H9 (cell line): ENCODE results near the gene PLCB1. TPM values are rescaled to one million over a fixed set of nuclear protein-coding genes. Genes with fewer than 3 reads are reported as not detected.

ENCODE experiments used
- DNase-seq: peaks from one replicate; pipeline ENCODE4 v3.0.0-alpha.2; 2017
- H2AFZ ChIP-seq: one replicate; pipeline ENCODE4 v1.6.1; 2013; ENCODE audit warnings: mild to moderate bottlenecking, low read length, control low read depth, moderate library complexity
- H2AK5ac ChIP-seq: 2 replicates; pipeline ENCODE4 v1.6.1; 2013; ENCODE audit warnings: low read length, control low read depth, mixed read lengths; ENCODE audit not compliant: insufficient read length
- H2BK120ac ChIP-seq: one replicate; pipeline ENCODE4 v1.6.1; 2013; ENCODE audit warnings: low read depth, mild to moderate bottlenecking, low read length, control low read depth, inconsistent platforms; ENCODE audit not compliant: poor library complexity, severe bottlenecking
- H2BK12ac ChIP-seq: 2 replicates; pipeline ENCODE4 v1.6.1; 2013; ENCODE audit warnings: low read length, control low read depth, mixed read lengths, low read depth; ENCODE audit not compliant: insufficient read length
- H2BK15ac ChIP-seq: 2 replicates; pipeline ENCODE4 v1.6.1; 2013; ENCODE audit warnings: low read depth, low read length, control low read depth
- H2BK20ac ChIP-seq: one replicate; pipeline ENCODE4 v1.6.1; 2013; ENCODE audit warnings: low read depth, mild to moderate bottlenecking, low read length, control low read depth, inconsistent platforms; ENCODE audit not compliant: poor library complexity, severe bottlenecking
- H2BK5ac ChIP-seq: 2 replicates; pipeline ENCODE4 v1.6.1; 2013; ENCODE audit warnings: low read length, control low read depth, mixed read lengths; ENCODE audit not compliant: insufficient read length
- H3K14ac ChIP-seq: 2 replicates; pipeline ENCODE4 v1.6.1; 2013; ENCODE audit warnings: low read length, control low read depth; ENCODE audit not compliant: insufficient read depth
- H3K18ac ChIP-seq: 2 replicates; pipeline ENCODE4 v1.6.1; 2013; ENCODE audit warnings: low read depth, mild to moderate bottlenecking, mixed read lengths, low read length, control low read depth; ENCODE audit not compliant: insufficient read length
- H3K23ac ChIP-seq: 2 replicates; pipeline ENCODE4 v1.6.1; 2013; ENCODE audit warnings: low read length, control low read depth, mixed read lengths, low read depth; ENCODE audit not compliant: insufficient read length
- H3K23me2 ChIP-seq: 2 replicates; pipeline ENCODE4 v1.6.1; 2013; ENCODE audit warnings: low read depth, mild to moderate bottlenecking, mixed read lengths, low read length, control low read depth; ENCODE audit not compliant: insufficient read length, poor library complexity, severe bottlenecking
- H3K27ac ChIP-seq: 2 replicates; pipeline ENCODE4 v1.5.1; 2013; ENCODE audit warnings: low read length, control low read depth, mixed read lengths, low read depth; ENCODE audit not compliant: insufficient read length
- H3K27me3 ChIP-seq: 2 replicates; pipeline ENCODE4 v1.6.1; 2013; ENCODE audit warnings: low read length, control low read depth, inconsistent platforms; ENCODE audit not compliant: insufficient read depth
- H3K4ac ChIP-seq: 2 replicates; pipeline ENCODE4 v1.6.1; 2013; ENCODE audit warnings: low read depth, mild to moderate bottlenecking, control low read depth, inconsistent platforms, low read length, moderate library complexity
- H3K4me1 ChIP-seq: 2 replicates; pipeline ENCODE4 v1.6.1; 2013; ENCODE audit warnings: low read length, control low read depth, inconsistent platforms; ENCODE audit not compliant: insufficient read depth
- H3K4me2 ChIP-seq: 2 replicates; pipeline ENCODE4 v1.6.1; 2013; ENCODE audit warnings: low read length, control low read depth, mixed read lengths; ENCODE audit not compliant: insufficient read length, insufficient read depth
- H3K56ac ChIP-seq: 2 replicates; pipeline ENCODE4 v1.6.1; 2013; ENCODE audit warnings: low read depth, mild to moderate bottlenecking, mixed read lengths, low read length, control low read depth; ENCODE audit not compliant: insufficient read length
- H3K79me1 ChIP-seq: 2 replicates; pipeline ENCODE4 v1.6.1; 2013; ENCODE audit warnings: low read depth, mild to moderate bottlenecking, moderate library complexity, low read length, control low read depth, inconsistent platforms; ENCODE audit not compliant: insufficient read depth, poor library complexity, severe bottlenecking
- H3K79me2 ChIP-seq: 2 replicates; pipeline ENCODE4 v1.6.1; 2013; ENCODE audit warnings: low read length, control low read depth, inconsistent platforms; ENCODE audit not compliant: insufficient read depth
- H3K9ac ChIP-seq: 2 replicates; pipeline ENCODE4 v1.6.1; 2013; ENCODE audit warnings: low read length, control low read depth, mixed read lengths; ENCODE audit not compliant: insufficient read length; ENCODE audit errors: extremely low read depth
- H3K9me3 ChIP-seq: one replicate; pipeline ENCODE4 v1.6.1; 2013; ENCODE audit warnings: low read depth, low read length, inconsistent platforms; ENCODE audit not compliant: control insufficient read depth
- H3T11ph ChIP-seq: one replicate; pipeline ENCODE4 v1.6.1; 2013; ENCODE audit warnings: mild to moderate bottlenecking, low read length, control low read depth, inconsistent platforms
- H4K20me1 ChIP-seq: one replicate; pipeline ENCODE4 v1.6.1; 2013; ENCODE audit not compliant: control insufficient read depth, insufficient read length, insufficient read depth
- H4K5ac ChIP-seq: 2 replicates; pipeline ENCODE4 v1.6.1; 2013; ENCODE audit warnings: low read depth, mild to moderate bottlenecking, mixed read lengths, low read length, control low read depth; ENCODE audit not compliant: insufficient read length
- H4K8ac ChIP-seq: replicated peaks from 2 replicates; pipeline ENCODE4 v1.6.1; 2013; ENCODE audit warnings: low read length, control low read depth, mixed read lengths, low read depth; ENCODE audit not compliant: insufficient read length
- H4K91ac ChIP-seq: 2 replicates; pipeline ENCODE4 v1.6.1; 2013; ENCODE audit warnings: low read depth, mild to moderate bottlenecking, moderate library complexity, mixed read lengths, low read length, control low read depth; ENCODE audit not compliant: insufficient read length
- H3K27ac Mint-ChIP-seq, 3 experiments: 2 replicates in 2 of 3; 3 replicates in 1 of 3; pipeline ENCODE4 v1.8.0; 2020 to 2021; ENCODE audit warnings: mixed read lengths in 3 of 3, mild to moderate bottlenecking in 1 of 3, moderate library complexity in 1 of 3
- H3K27me3 Mint-ChIP-seq: 2 replicates; pipeline ENCODE4 v1.8.0; 2021; ENCODE audit warnings: low read depth, mild to moderate bottlenecking, moderate library complexity, mixed read lengths
- H3K36me3 Mint-ChIP-seq, 3 experiments: 2 replicates in 2 of 3; 3 replicates in 1 of 3; pipeline ENCODE4 v1.8.0; 2020 to 2021; ENCODE audit warnings: low read depth in 3 of 3, mixed read lengths in 3 of 3; ENCODE audit not compliant: insufficient read depth in 1 of 3
- H3K4me1 Mint-ChIP-seq, 2 experiments: 2 replicates each; pipeline ENCODE4 v1.8.0; 2020; ENCODE audit warnings: mixed read lengths in 2 of 2
- H3K4me3 Mint-ChIP-seq, 2 experiments: 2 replicates in 1 of 2; 3 replicates in 1 of 2; pipeline ENCODE4 v1.8.0; 2020 to 2021; ENCODE audit warnings: mild to moderate bottlenecking in 2 of 2, mixed read lengths in 2 of 2, moderate library complexity in 1 of 2
- H3K9me3 Mint-ChIP-seq, 2 experiments: 2 replicates in 1 of 2; 3 replicates in 1 of 2; pipeline ENCODE4 v1.8.0; 2020; ENCODE audit warnings: mild to moderate bottlenecking in 2 of 2, mixed read lengths in 2 of 2, moderate library complexity in 1 of 2
- CTCF ChIP-seq: fragments of 200-600 bp; sonication (generic); conservative IDR thresholded peaks from 3 replicates; pipeline ENCODE4 v1.8.0; 2021; ENCODE audit warnings: antibody characterized with exemption, mild to moderate bottlenecking
- WGBS: extraction: QIAGEN DNeasy Blood & Tissue Kit; methylation state at CpG from one replicate; pipeline ENCODE4 v1.1.7; 2013; ENCODE audit warnings: missing lambda C conversion rate, low lambda C conversion rate, mixed read lengths; ENCODE audit not compliant: insufficient read length; ENCODE audit errors: extremely low coverage; 5-methylcytosine and 5-hydroxymethylcytosine counted together
- total RNA-seq: library from RNA; stranded (reverse); gene quantifications from 2 replicates; pipeline ENCODE4 v1.2.1, GENCODE V29; 2021

Gene PLCB1
- total RNA-seq, 1 experiment from 2014 or later: 11.5 TPM

- Histone ChIP-seq H3K9me3 (no peaks in the 10 kb centered on the region), H3K4me2 (no peak overlapping the region), H2BK5ac (no peak overlapping the region), H4K20me1 (no peaks in the 10 kb centered on the region), H3K18ac (no peak overlapping the region), H3K4ac (no peak overlapping the region), H2BK120ac (no peak overlapping the region), H2BK15ac (no peak overlapping the region), H2AK5ac (no peak overlapping the region), H3K14ac (no peak overlapping the region), H3K27me3 (no peaks in the 10 kb centered on the region), H3K23me2 (no peaks in the 10 kb centered on the region), H3K79me2 (no peaks in the 10 kb centered on the region), H2BK20ac (no peak overlapping the region), H3T11ph (no peak overlapping the region), H2AFZ (no peak overlapping the region), H3K9ac (no peak overlapping the region), H3K23ac (no peak overlapping the region), H4K5ac (no peak overlapping the region), H3K56ac (no peak overlapping the region), H3K79me1 (no peaks in the 10 kb centered on the region), H3K27ac (no peak overlapping the region), H3K4me1 (no peaks in the 10 kb centered on the region), H4K8ac (no peak overlapping the region), H2BK12ac (no peak overlapping the region), H4K91ac (no peak overlapping the region)
- H3K27me3 Mint-ChIP-seq: no peaks in the 10 kb centered on the region
- TF ChIP-seq CTCF: no peak
- no CpG with 5 or more reads among the region's 3 CpGs for WGBS
- no peak overlapping the region for H3K4me3 Mint-ChIP-seq
- no peak for DNase-seq
- H3K36me3 Mint-ChIP-seq: no peaks in the 10 kb centered on the region
- H3K4me1 Mint-ChIP-seq: peaks cover 3 to 6% of the 10 kb centered on the region in 2 experiments; a peak in 3 of 4 replicates
- no peak overlapping the region; a peak in 1 of 7 replicates for H3K27ac Mint-ChIP-seq
- peaks cover 0 to 4% of the 10 kb centered on the region in 2 experiments; a peak in 1 of 5 replicates for H3K9me3 Mint-ChIP-seq
Observed at GRCh38 chr20:8344106-8344505, 212.0 kb downstream of the PLCB1 start.
